Erythroblast (primary cell): ENCODE data around the gene ZG16.

Experiments used
- GATA1 ChIP-seq: IDR thresholded peaks from 2 replicates; pipeline ENCODE4 v1.6.1; 2011; ENCODE audit warnings: low read depth, mild to moderate bottlenecking, control low read depth, low read length, moderate library complexity
- POLR2A ChIP-seq: IDR thresholded peaks from 2 replicates; pipeline ENCODE4 v1.6.1; 2011; ENCODE audit warnings: mild to moderate bottlenecking, low read length

DNA sequence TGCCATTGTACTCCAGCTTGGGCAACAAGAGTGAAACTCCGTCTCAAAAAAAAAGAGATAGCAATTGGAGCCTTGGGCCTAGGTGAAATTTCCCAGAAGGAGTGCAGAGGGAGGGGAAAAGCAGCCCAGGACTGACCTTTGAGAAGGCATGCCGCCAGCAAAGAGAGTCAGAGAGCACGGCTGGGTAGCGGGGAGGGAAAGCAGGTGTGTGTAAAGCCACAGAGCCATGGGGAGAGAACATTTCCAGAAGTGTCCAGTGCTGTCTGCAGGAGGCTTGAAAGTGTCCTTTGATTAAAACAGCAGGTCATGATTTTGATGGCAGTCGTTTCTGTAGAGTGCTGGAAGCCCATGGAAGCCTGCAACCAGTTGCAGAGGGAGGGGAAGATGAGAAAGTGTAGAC, 40.3 kb upstream of the ZG16 start:
- TF ChIP-seq POLR2A, result no peak
- no peak for TF ChIP-seq GATA1
